ENCODE measurements around the gene RIPK3. TPM values are rescaled to one million over a fixed set of nuclear protein-coding genes. Genes with fewer than 3 reads are reported as not detected.

The RIPK3 gene
- total RNA-seq, 4 donors from 2014 or later = 45.2 to 72.0 (median 64.0) TPM

DNA sequence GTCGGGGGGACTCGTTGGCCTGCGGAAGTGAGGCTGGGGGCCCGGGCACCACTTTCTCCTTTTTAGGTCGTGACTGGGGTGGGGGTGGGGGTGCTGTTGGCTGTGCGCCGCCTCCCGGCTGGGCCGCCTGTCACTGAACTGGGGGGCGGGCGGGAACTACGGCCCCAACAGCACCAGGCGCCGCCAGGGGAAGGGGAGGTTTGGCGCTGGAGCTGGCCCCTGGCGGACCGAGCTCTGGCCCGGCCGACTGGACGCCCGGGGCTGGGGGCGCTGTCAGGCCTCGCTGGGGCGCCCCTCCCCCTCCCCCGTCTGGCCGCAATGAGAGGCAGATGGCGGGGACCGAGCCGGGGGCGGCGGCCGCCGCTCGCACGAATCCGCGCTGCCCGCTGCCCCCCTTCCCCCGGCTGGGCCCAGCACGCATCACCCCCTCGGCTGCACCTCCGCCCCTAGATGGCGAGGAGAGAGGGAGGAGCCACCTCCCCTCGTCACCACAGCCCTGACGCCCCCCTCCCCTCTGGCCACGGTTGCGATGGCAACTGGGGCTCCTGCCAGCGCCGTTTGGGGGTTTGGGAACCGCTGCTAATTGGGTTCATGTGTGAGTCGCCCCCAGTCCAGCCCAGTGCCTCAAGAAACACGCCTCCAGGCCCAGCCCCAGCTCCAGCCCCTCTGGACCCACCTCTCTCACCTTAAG, 28.9 kb upstream of the RIPK3 start:
- no peaks in the 10 kb centered on the region for H3K9me3 ChIP-seq
- H3K27me3 ChIP-seq = no peaks in the 10 kb centered on the region
- no peaks in the 10 kb centered on the region for H3K36me3 ChIP-seq
- DNase-seq = peak in 2 of 3 donors; percentile 38 to 50
- H3K4me3 ChIP-seq = peak overlapping the region; percentile 38 to 65 (median 56)
- H3K4me1 ChIP-seq = peaks cover 0 to 33% (median 15%) of the 10 kb centered on the region in 4 donors
- peak overlapping the region; percentile 73 to 87 (median 80) for H3K27ac ChIP-seq
- no peak for TF ChIP-seq POLR2A (IDR thresholded peaks at IDR 0.05)
- TF ChIP-seq, protein P1, sequence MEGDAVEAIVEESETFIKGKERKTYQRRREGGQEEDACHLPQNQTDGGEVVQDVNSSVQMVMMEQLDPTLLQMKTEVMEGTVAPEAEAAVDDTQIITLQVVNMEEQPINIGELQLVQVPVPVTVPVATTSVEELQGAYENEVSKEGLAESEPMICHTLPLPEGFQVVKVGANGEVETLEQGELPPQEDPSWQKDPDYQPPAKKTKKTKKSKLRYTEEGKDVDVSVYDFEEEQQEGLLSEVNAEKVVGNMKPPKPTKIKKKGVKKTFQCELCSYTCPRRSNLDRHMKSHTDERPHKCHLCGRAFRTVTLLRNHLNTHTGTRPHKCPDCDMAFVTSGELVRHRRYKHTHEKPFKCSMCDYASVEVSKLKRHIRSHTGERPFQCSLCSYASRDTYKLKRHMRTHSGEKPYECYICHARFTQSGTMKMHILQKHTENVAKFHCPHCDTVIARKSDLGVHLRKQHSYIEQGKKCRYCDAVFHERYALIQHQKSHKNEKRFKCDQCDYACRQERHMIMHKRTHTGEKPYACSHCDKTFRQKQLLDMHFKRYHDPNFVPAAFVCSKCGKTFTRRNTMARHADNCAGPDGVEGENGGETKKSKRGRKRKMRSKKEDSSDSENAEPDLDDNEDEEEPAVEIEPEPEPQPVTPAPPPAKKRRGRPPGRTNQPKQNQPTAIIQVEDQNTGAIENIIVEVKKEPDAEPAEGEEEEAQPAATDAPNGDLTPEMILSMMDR (IDR thresholded peaks at IDR 0.05) = no peak

DNA sequence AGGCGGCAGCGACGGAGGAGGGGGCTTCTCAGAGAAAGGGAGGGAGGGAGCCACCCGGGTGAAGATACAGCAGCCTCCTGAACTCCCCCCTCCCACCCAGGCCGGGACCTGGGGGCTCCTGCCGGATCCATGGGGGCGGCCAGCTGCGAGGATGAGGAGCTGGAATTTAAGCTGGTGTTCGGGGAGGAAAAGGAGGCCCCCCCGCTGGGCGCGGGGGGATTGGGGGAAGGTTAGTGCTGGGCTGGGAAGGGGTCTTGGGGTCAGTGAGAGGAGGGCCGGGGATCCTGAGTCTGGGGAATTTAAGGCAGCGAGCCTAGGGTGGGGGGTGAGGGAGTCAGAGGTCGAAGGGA, 28.4 kb upstream of the RIPK3 start:
- no peaks in the 10 kb centered on the region for H3K9me3 ChIP-seq
- DNase-seq = peak in 1 of 3 donors; percentile 18
- no peaks in the 10 kb centered on the region for H3K27me3 ChIP-seq
- peak overlapping the region; percentile 73 to 87 (median 80) for H3K27ac ChIP-seq
- peak overlapping the region; percentile 38 to 65 (median 56) for H3K4me3 ChIP-seq
- H3K4me1 ChIP-seq = peaks cover 0 to 33% (median 15%) of the 10 kb centered on the region in 4 donors
- no peak for TF ChIP-seq POLR2A (IDR thresholded peaks at IDR 0.05)
- TF ChIP-seq, protein P1 (IDR thresholded peaks at IDR 0.05) = no peak
- no peaks in the 10 kb centered on the region for H3K36me3 ChIP-seq

DNA sequence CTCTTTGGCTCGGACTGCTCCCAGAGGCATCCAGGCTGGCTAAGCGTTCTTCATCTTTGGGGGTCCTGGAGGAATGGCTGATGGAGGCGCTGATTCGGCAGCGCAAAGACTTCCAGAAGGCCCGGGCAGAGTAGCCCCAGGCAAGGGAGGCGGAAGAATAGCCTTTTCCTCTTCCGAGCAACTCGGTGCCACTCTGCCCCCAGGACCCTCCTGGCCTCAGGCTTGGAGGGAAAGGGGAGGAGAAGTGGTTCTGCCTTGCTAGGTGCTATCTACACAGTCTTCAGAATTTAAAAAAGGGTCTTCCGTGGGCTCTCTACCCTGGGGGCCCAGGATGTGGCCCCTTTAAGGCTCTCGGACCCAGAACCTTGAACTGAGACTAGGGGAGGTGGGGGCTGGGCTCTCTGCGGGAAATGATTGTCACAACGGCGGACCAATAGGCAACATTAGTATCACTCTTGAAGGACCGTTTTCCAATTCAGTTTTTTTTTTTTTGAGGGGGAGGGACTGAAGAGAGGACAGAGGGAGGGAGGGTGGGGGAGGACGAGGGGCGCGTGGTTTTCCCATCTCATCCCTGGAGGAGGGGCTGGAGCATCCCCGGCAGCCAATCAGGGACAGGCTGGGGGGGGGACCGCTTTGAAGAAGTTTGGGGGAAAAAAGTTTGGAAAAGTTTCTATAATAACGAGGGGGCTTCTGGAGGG, 27.9 kb upstream of the RIPK3 start, which contains the start of gene NFATC4:
Gene NFATC4 (plus strand): TSS at position 671 of the 698 bp plus-strand sequence. CDS start 157 bp downstream, outside the sequence.
- Histone ChIP-seq H3K27ac (peak within 1 kb of the TSS; percentile 73 to 87 (median 80)), H3K4me1 (peaks cover 0 to 33% (median 15%) of the 10 kb centered on the region in 4 donors), H3K27me3 (no peaks in the 10 kb centered on the region), H3K36me3 (no peaks in the 10 kb centered on the region), H3K4me3 (peak within 1 kb of the TSS; percentile 38 to 65 (median 56)), H3K9me3 (no peaks in the 10 kb centered on the region)
- DNase-seq = peak; percentile 47 to 85 (median 64)
- TF ChIP-seq, protein P1 (IDR thresholded peaks at IDR 0.05) = peak in 1 of 6 experiments; percentile 0
- TF ChIP-seq POLR2A (IDR thresholded peaks at IDR 0.05) = no peak

DNA sequence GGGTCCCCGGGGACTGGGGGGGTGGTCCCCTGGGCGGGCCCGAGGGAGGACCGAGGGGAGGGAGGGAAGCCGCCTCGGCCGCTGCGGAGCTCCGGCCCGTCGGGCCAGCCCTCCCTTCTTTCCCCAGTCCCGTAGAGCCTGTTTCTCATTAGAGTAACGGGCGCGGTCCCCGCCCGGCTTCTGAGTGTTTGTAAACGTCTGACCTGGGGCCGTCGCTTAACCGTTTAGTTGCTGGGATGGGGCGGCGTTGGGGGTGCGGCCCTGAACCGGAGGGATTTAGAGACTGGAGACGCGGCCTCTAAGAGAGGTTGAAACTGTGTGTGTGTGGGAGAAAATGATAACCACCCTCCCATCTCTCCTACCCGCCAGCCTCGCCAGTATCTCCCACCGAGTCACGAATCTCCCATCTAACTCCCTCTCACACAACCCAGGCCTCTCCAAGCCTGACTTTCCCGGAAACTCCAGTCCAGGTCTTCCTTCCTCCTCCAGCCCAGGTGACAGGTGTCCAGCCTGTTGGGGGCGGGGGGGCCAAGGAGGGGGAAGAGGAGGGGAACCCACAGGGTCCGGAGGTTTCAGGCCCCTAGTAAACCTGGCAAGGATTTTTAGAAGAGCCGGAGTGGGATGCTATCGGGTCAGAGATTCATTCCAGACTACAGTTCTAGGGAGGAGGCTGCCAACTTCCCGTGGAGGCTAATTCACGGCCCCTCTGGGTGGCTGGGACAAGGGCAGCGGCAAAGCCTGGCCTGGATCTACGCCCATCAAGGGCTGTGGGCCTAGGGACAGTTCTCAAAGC, 27.1 kb upstream of the RIPK3 start:
- Histone ChIP-seq H3K36me3 (no peaks in the 10 kb centered on the region), H3K4me1 (peaks cover 0 to 33% (median 15%) of the 10 kb centered on the region in 4 donors), H3K9me3 (no peaks in the 10 kb centered on the region), H3K27ac (peak overlapping the region; percentile 73 to 87 (median 80)), H3K27me3 (no peaks in the 10 kb centered on the region), H3K4me3 (peak overlapping the region; percentile 38 to 65 (median 56))
- peak; percentile 33 to 50 for TF ChIP-seq POLR2A (IDR thresholded peaks at IDR 0.05)
- TF ChIP-seq, protein P1 (IDR thresholded peaks at IDR 0.05) = peak in 2 of 6 experiments; percentile 0 to 6
- DNase-seq = peak; percentile 85 to 92 (median 89)

DNA sequence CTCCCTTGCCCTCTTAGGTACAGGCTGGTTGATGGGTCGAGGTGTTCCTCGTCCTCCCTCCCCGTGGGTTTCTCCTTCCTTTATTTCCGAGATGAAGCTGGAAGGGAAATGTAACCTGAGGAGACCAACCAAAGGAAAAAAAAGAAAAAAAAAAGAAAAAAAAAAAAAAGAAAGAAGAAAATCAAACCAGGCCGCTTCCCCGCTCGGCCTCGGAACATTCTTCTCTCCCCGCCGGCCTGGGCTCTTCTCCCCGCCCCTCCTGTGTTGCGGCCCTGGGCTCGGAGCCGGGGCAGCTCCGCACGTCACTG, 26.6 kb upstream of the RIPK3 start:
- no peaks in the 10 kb centered on the region for H3K9me3 ChIP-seq
- H3K36me3 ChIP-seq = no peaks in the 10 kb centered on the region
- no peak for DNase-seq
- TF ChIP-seq POLR2A (IDR thresholded peaks at IDR 0.05) = no peak
- TF ChIP-seq, protein P1 (IDR thresholded peaks at IDR 0.05) = no peak
- no peaks in the 10 kb centered on the region for H3K27me3 ChIP-seq
- H3K27ac ChIP-seq = peak overlapping the region; percentile 73 to 87 (median 80)
- peaks cover 0 to 33% (median 15%) of the 10 kb centered on the region in 4 donors for H3K4me1 ChIP-seq
- H3K4me3 ChIP-seq = peak overlapping the region; percentile 38 to 65 (median 56)

Data from Peyer's patch (tissue), 4 donors.